SH-SY5Y (cell line): ENCODE data around the gene IRF2.

ENCODE experiments used
- GATA2 ChIP-seq: IDR thresholded peaks from 2 replicates; pipeline ENCODE4 v1.6.1; 2011; ENCODE audit warnings: mild to moderate bottlenecking, low read depth, low read length
- GATA3 ChIP-seq: IDR thresholded peaks from 2 replicates; pipeline ENCODE4 v1.6.1; 2011; ENCODE audit warnings: low read depth, mild to moderate bottlenecking, low read length, moderate library complexity

- TF ChIP-seq GATA2 (no peak), GATA3 (no peak)
Measured at GRCh38 chr4:184506527-184507121, 32.3 kb upstream of the IRF2 start.
